GM19397 (cell line): ENCODE data around the gene ARHGAP4.

Experiments used
- ATAC-seq: cut with Tn5 transposase; IDR thresholded peaks from one replicate; pipeline ENCODE4 v1.9.1; 2021; ENCODE audit warnings: mild to moderate bottlenecking, moderate library complexity; ENCODE audit not compliant: unreplicated experiment

Gene ARHGAP4

DNA sequence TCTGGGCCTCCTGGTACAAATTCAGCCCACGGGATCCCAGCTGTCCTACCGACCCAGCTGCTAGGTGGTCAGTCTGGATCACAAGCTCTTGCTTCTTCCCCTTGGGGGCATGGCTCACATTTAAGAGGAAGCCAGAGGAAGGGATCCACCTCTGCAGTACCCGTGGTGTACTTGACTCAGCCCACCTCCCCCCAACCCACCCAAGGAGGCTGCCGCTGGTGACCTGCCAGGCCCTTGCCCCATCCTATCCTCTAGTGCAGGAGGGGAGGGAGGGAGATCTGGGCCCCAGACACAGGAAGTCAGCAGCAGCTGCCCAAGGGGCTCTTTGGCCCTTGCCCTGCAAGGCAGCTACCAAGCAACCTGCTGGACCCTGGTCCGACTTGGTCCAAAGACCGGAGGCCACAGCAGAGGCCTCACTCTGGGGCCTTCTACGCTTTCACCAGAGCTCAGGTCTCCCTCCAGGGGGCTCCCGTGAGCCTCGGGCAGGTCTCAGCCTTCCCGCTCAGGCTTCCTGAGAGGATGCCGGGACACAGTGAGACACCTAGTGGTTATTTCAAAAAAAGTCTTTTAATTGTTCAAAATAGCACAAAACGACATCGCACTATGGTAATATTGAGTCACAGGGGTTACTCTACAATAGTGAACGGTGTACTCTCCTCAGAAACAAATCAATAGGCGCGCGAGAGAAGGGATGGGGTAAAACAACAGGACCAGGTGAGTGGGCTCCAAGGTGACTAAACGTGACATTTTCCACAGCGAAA is 21.1 kb upstream of the ARHGAP4 start:
- ATAC-seq: peak; percentile 47

DNA sequence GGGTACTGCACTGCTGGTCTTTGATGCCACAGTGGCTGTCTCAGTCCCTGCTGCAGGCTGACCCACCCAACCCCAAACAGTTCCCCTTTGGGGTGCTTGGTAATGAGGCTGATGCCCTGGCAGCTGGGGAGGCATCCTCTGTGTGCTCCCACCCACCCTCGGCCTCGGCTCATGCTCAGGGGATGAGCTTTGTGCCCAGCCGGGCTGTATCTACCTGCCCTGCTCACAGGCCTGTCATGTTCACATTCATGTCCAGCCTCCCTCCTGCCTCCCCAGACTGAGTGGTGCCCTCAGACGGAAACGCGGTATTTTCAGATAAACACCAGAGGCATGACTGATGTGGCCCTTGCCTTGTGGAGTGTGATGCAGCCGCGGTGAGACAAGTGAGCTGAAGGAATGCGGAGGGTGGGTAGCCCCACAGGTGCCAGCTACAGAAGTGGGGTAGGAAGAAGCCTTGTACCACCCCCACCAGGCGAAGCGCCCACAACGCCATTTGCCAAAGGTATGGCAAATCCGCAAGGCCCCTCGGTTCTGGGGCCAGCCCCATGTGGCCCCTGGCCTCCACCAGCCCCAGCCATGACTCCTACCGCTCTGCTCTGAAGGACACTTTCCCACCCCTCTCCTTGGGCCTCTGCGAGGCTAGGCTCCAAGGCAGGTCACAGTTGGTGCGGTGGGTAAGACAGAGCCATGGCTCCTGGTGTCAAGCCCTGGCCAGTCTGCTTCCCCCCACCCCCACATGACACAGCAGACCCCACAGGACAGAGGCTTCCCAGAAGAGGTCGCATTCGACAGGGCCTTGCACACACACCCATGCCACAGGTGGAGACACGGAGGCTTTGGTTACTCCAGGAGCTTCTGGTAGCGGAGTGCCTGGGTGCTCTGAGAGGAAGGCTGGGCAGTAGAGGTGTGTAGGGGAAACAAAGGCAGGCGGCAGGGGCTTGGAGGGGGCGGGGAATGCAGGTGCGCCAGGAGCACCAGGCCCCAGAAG is 20.2 kb upstream of the ARHGAP4 start:
- no peak for ATAC-seq

DNA sequence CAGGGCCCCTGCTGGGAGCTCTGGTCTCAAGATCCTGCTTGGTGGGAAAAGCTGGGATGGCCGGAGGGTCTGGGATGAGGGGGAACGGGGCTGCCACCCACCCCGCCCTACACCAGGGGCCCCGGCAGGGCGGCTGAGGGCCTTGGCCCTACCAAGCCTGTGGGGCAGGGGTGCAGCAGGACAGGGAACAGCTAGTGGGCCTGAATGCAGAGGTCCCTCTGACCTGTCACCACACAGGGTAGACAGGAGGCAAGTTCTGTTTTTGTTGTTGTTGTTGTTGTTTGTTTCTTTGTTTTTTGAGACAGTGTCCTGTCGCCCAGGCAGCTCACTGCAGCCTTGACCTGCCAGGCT is 18.7 kb upstream of the ARHGAP4 start:
- ATAC-seq: peak; percentile 36

DNA sequence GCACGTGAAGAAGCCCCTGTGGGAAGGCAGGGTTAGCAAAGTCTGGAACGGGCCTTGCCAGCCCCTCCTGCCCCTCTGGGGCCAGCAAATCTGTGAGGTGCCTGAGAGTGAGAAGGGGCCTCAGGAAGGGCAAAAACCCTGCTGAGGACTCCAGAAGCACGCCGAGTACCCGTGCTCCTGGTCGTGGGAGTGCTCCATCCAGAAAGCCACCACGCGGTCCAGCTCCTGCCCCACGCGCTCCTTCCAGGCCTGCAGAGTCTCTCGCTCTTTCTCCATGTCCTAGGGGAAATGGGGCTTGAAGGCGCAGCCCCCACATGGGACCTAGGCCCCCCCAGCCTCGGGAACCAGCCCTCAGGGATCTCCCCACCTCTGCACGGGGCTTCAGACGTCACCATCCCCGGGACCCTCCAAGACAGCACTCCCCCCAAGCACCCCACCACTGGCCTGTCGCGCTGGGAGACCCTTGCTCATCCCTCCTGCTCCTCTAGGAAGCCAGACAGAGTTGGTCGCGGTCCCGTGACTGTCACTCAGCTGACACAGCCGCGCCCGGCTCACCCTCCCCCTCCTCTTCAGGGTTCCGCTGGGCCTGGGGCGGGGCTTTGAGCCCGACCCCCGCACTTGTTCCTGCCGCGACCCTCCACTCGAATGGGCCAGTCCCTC is 18.2 kb upstream of the ARHGAP4 start, which contains the start of gene RENBP:
RENBP (minus strand) TSS at position 504 of the 660 bp plus-strand sequence; CDS start at position 471, 33 bp downstream.
- peak; percentile 55 for ATAC-seq

DNA sequence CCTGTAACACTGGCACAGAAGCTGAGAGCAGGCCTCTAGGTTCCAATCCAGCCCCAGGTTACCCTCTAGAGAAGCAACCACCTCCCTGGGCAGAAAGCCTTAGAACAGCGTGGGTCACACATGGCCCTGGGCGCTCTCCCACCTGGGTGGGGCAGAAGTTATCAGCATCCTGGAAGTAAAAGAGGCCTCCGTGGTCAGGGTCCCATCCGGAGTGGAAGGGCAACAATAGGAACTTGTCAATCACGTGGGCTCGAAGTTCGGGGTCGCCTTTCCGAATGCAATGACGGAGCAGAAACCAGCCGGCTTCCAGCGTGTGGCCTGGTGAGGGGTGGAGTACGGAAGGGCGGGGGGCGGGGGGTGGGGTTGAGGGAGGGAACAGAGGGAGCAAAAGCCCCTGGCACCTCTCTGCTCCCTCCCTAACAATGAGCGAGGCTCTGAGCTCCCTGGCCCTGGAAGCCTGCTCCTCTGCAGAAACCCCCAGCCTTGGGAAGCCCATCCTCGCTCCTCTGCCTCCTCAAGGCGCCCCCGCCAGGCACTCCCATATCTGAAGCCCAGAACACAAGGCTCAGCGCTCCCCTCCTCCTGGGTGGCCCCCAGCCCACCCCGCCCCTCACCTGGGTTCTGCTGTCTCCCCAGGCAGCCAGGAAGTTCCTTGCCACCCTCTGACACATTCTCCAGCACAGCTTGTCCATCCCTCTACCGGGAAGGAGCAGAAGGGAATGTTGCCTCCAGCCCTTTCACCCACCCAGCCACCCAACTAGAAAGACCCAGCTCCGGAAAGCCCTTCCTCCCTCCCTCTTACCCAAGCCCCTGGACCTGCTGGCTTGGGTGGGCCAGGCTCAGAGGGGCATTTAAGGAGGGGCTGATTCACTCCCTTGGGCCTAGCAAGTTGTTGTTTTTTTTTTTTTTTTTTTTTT is 15.5 kb upstream of the ARHGAP4 start:
- ATAC-seq: no peak

DNA sequence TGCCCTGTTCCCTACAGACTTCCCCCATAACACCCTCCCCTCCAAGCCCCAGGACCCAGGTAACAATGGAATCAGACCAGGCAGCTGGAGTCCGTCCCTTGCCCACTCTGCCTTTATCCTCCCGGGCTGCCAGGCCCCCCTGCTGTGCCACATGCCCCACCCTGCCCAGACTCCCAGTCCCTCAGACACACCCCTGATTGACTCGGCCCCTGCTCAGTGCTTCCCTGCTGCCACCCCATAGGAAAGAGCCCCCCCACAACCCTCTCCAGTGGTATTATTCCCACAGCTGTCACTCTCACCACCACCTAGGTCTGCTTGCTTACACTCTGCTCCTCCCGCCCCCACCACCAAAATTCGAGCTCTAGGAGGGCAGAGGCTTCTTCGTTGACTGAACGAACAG is 13.5 kb upstream of the ARHGAP4 start:
- no peak for ATAC-seq

DNA sequence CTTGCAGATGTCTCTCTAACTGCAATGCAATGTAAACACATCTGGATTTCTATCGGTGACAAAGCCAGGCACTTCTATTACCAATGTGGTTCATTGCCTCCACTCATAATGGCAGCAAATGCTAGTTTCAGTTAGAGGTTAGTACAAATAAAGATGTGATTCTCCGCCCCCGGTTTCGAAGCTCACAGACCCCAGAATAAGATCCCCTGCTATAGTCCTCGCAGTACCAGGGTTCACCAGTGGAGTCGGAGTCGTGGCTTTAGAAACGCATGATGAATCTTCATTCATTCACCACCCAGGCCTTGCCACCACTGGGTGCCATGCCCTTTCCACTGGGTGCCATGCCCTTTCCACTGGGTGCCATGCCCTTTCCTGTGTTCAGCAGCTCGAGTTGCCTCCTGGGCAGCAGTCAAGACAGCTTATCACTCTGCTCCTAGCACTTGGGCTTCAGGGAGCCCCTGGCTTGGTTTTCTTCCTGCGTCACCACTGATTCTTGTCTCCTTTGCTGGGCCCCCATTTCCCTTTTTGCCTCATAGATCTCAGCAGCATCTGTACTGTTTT is 12.2 kb upstream of the ARHGAP4 start:
- no peak for ATAC-seq

DNA sequence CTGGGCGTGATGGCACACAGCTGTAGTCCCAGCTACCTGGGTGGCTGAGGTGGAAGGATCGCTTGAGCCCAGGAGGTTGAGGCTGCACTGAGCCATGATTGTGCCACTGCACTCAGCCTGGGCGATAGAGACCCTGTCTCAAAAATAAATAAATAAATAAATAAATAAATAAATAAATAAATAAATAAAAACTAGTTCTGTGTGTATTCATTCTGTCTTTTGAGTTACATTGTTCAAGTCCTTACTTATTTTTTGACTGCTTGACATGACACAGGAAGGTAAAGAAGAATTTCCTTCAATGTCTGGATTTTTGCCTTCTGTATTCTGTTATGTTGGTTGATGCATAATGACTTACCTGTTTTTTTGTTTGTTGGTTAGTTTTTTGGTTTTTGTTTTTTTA is 11.0 kb upstream of the ARHGAP4 start:
- no peak for ATAC-seq

DNA sequence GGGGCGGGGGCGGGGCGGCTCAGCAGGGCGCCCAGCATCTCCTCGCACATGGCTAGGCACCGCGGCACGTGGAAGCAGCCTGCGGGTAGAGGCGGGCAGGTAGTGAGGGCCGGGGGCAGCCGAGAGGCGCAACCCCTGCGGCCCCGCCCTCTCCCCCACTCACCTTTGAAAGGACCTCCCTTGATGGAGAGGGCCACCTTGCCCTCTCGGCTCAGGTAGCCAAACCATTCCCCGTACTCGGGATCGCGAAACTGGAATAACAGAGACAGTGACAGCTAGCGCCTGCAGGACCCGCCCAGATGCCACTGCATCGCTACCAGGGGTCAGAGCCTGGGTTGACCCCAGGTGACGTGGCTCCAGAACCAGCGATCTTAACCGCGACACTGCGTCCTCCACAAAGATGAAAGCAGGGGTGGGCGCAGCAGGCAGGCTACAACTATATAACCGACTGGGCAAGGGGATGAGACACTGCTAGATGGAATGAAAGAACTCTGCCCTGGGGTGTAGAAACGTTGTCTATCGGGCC is 9.3 kb upstream of the ARHGAP4 start:
- peak; percentile 31 for ATAC-seq

DNA sequence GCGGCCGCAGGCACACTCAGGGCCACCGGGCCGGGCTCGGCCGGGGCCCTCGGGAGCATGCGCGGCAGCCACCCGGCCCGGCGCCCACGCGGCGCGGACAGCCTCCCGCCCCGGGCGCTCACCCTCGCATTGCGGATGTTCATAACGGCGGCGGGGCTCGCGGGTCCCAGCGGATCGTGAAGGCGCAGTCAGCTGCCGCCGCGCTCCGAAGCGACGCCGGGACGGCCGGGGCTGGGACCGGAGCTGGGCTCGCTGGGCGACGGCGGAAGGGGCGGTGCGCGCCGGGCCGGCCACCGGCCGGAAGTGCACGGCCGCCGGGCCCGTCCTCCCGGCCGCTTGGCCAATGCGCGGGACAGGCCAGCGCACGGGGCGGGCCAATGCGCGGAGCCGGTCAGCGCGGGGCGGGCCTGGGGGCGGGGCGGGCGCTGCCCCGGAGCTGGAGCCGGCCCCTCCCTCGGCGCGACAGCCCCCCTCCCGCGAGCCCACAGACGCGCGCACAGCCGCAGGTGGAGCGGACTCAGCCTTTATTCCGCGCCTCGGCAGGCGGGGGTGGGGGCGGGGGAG is 8.8 kb upstream of the ARHGAP4 start, which contains the start of gene NAA10:
NAA10 (minus strand) TSS at position 276 of the 564 bp plus-strand sequence; CDS start at position 143, 133 bp downstream.
- peak; percentile 81 for ATAC-seq

DNA sequence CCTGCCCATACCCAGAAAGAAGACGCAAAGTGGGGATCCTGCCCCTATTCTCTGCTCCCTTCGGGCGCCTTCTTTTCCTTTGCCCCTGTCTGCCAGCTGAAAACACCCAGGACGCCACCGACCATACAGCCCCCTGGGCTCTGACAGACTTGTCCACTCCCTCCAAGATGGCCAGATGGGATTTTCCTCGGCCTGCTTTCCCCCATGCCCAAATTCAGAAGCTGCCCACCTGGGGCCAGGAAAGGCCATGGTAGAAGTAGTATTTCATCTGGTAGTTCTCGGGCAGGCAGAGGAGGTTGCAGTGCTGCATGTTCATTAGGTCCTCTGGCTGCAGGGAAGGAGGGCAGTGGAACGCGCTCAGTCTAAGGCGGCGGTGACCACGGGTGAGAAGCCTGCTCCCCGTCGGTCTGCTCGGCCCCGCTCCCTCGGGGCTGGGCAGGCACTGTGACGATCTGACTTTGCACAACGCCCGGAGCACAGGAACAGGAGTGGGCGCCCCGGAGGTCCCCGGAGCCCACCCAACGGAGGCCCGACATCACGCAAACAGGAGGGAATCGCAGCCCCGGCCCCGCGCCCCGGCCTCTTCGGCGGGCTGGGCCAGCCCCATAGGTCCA is 8.2 kb upstream of the ARHGAP4 start:
- ATAC-seq: peak; percentile 15

DNA sequence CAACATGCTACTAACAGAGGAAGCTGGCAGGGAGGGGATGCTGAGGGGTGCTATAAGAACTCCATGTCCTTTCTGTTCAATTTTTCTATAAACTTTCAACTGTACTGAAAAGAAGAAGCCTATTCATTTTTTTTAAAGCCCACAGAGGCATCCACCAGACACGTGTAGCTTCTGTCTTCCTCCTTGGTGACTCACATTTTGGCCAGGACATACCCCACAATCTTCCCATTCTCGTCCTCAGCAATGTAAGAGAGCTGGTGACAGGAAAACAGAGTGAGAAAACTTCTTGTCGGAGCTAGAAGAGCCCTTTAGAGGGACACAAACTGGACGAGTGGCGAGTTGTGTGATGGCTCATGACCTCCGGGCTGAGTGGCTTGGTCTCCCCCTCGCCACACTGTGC is 7.7 kb upstream of the ARHGAP4 start:
- ATAC-seq: no peak

DNA sequence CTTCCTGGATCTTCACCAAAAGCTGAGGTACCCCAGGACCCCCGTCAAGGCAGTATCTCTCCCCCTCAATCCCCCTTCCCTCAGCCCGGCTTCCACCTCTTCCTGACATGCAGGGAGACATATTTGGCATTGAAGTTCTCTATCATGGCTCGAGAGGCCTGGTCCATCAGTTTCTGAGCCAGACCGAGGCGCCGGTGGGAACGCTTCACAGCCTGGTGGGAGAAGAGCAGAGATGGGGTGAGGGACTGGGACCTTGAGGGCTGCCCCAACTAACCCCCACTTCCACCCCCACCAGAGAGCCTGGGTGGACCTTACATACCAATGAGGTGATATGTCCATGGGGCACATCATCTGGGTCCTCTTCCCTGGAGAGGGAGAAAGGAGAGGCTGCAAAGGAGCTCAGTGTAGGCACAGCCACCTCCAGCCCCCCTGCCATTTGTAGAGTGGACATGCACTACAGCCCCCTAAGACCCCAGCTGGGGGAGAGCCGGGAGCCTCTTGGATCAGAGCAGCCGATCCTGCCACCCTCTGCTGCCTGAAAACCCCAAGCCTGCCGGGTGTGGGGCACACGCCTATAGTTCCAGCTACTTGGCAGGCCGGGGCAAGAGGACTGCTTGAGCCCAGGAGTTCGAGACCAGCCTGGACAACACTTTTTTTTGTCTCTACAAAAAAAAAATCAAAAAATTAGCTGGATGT is 6.3 kb upstream of the ARHGAP4 start:
- ATAC-seq: no peak

DNA sequence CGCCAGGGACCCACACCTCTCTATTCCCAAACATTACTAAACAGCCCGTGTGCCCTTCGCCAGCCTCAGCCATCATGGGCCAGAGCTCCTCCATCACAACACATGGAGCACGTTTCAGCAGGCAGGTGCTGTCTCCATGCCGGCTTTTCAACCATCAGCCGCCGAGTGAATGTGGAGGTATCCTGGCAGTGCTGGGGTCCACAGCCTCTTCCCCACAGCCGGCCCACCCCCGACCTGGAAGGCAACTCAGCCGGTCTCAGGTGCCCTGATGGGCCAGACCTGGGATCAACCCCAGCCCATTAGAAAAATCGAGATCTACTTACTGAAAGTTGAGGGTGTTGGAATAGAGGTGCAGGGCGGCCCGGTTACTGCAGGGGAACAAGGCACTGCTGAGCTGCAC is 5.7 kb upstream of the ARHGAP4 start:
- no peak for ATAC-seq

DNA sequence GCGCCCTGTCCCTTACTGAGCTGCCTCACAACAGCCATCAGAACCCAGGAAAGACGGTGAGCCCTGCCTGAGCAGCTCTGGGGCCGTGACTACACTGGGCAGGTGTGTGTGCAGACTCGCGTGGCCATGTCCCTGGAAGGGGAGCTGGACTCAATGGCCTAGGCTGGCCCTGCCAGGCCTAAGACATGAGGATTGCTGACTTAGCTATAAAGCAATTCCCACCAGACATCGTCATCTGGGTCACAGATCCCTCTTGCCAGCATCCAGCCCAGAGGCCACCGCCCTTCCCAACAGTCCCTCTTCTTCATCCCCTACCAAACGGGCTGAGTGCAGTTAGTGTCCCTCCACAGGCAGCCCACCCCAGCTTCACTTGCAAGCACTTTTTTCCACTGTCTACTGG is 5.1 kb upstream of the ARHGAP4 start:
- no peak for ATAC-seq

DNA sequence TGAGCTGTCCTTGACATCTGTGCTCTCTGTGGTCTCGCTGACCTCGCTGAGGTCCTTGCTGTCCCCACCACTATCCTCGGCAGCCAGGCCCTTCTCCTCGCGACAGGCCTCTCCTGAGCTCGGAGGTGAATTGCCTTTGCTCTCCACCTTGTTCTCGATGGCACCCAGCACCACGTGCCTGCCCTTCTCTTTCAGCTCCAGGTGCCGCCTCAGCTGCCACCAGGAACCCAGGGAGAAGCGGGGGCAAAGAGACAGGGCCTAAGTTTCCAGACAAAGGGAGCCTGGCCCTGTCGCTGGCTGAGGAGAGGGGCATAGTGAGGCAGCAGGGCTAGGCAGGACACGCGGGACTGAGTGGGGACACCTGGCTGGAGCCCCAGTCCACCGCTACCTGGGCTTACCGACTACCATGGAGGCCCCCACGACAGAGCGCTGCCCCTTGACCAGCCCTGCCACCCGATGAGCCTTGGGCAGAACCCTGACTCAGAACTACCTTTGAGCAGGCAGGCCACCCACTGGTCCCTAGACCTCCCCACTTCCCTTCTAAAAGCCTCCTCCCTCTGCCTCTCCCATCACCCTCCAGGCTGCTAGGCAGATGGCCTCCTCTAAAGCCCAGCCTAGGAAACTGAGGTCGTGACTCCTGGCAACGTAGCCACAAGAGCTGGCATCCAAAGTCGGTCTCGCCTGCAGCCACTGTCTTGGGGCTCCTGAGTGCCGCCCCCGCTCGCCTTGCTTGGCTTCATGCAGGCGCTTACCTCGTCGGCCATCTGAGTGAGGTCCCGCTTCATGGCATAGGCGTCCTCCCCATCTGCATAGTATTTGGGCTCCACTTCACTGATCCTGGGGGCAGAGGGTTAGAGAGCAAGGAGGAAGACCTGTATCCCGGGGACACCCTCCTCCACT is 4.2 kb upstream of the ARHGAP4 start:
- no peak for ATAC-seq

DNA sequence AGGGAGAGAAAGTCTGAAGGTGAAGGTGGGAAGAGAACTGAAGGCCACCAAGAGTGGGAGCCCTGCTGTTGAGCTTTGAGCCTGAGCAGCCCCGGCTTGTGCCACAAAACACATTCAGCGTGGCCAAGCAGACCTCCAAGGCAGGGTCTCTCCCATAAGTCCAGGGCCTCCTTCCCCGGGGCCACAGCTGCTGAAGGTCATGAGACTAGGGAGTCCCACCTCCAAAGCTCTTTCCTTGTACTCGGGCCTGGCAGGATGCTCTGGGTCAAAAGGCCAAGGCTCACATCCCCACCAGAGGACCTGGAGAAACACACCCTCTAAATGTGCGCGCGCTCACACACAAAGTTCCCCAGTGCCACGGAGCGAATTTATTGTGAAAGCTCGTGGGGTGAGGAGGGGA is 3.5 kb upstream of the ARHGAP4 start:
- ATAC-seq: no peak
